ENCODE data around the gene COL26A1.
"Not testable (repeated sequence)": the region's sequence is repeated elsewhere in the genome, so short reads cannot be mapped to it uniquely, and the experiment has no call there.

COL26A1 gene

DNA sequence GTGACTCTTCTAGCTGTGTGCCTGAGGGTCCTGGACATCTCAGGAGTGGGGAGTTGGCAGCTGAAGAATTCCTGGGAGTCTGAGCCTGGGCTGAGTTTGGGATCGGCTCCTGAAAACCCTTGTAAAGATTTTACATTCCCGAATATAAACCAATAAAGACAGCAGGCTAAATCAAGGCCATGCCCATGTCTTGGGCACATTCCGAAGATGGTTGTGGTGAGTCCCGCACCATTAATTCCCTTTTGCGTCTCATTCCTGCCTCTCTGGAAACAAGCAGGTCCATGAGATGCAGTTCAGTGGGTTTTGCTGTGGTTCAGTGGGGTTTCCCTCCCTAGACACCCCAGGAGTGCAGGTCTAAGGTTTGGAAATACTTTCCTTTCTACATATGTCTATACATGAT lies 90.9 kb downstream of the COL26A1 start:
- DNase-seq = no peak

DNA sequence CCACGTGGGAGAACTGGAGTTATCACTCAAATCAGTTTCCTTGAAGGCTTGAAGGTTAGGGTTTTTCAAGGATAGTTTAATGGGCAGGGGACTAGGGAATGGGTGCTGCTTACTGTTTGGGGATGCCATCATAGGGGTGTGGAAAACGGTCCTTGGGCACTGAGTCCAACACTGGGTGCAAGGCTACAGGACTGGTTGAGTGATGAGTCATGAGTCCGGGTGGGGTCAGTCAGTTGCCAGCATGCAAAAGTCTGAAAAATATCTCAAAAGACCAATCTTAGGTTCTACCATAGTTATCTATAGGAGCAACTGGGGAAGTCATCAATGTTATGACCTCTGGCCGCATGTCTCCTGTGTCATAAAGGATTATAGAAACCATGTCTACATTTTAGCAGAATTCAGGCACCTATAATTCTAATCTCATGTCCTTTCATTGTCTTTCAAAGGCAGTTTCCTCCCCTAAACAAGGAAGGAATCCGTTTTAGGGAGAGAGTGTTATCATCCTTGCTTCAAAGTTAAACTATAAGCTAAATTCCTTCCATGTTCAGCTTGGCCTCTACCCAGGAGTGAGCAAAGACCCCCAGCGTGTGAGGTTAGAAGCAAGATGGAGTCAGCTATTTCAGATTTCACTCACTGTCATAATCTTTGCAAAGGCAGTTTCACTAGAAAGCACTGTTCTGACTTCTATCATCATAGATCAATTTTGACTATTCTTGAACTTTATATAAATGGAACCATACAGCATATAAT lies 94.5 kb downstream of the COL26A1 start:
- DNase-seq = no peak

DNA sequence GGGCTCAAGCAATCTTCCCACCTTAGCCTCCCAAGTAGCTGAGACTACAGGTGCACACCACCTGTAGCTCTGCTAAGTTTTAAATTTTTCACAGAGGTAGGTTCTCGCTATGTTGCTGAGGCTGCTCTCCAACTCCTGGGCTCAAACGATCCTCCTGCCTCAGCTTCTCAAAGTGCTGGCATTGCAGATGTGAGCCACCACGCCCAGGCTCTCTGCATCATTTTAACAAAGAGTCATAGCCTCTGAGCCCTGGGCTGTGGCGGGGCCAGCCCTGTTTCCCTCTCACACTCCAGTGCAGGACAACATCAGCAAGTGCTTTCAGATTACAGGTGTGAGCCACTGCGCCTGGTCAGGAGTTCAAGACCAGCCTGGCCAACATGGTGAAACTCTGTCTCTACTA lies 102.5 kb downstream of the COL26A1 start:
- no peak for DNase-seq

DNA sequence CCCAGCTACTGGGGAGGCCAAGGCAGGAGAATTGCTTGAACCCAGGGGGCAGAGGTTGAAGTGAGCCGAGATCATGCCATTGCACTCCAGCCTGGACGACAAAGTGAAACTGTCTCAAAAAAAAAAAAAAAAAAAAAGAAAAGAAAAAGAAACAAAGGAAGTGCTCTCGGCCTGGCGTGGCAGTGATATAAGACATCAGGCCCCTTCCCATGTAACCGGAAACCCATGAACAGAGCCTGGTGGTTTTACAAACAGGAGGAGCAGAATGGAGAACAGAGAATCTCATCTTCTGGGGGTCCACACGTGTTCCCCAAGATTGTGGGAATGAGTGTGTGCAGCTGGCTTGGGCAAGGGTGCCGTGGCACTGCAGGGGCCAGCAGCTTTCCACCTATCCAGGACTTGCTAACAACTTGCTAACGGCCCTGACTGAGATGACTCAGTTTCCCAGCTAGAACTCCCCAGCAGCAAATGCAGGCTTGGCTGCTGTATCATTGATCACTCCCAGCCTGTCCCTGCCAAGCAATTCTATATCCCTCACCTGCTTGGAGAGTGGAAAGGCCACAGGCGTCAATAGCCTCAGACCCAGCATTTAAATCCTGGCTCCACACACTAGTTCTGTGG lies 103.0 kb downstream of the COL26A1 start:
- DNase-seq = no peak

DNA sequence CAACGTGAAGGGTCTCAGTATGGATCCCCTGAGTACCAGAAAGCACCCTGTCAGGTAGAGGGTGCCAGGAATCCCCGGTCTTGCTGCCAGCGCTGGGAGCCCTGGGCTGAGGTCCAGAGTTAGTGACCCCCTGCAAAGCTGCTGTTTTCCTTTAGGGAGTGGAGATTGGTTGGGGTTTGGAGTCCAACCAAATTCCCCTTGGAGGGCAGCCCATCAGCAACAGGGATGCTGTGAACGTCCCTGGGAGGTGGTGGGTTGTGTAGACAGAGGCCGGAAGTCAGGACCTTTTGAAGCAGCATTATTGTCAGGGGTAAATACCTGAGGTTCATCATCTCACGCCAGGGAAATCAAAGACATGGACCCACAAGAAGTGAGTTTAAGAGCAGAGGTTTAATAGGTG lies 104.2 kb downstream of the COL26A1 start:
- no peak for DNase-seq

DNA sequence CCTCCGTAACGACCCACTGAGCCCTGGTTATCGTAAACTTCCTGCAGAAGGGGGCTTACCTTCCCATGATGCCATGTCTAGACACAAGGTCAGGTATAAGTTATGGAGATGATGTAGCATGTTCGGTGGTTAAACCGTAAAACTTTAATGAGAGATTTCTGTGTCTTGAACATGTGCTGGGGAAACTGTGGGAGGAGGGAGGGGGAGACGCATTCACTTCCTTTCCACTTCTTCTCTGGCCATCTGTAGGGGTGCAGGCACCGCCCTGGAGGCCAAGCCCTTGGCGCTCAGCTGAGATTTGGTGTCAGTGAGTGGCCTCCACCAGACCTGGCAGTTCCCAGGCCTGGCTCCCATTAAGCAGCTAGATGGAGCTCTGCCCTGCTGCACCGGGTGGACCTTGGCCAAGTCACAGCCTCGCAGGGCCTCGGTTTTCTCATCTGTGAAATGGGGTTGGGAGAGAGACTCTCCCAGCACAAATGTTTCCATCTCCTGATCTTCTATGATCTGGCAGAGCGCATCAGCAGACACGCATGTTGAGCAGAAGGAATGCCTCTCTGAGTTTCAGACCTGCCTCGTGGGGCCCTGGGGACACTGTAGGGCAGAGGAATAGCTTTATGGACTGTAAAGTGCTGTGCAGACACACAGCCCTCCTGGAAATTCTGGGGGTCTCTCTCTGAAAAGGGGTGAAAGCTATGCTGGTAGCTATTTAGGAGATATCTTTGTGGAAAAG lies 106.0 kb downstream of the COL26A1 start:
- no peak for DNase-seq

DNA sequence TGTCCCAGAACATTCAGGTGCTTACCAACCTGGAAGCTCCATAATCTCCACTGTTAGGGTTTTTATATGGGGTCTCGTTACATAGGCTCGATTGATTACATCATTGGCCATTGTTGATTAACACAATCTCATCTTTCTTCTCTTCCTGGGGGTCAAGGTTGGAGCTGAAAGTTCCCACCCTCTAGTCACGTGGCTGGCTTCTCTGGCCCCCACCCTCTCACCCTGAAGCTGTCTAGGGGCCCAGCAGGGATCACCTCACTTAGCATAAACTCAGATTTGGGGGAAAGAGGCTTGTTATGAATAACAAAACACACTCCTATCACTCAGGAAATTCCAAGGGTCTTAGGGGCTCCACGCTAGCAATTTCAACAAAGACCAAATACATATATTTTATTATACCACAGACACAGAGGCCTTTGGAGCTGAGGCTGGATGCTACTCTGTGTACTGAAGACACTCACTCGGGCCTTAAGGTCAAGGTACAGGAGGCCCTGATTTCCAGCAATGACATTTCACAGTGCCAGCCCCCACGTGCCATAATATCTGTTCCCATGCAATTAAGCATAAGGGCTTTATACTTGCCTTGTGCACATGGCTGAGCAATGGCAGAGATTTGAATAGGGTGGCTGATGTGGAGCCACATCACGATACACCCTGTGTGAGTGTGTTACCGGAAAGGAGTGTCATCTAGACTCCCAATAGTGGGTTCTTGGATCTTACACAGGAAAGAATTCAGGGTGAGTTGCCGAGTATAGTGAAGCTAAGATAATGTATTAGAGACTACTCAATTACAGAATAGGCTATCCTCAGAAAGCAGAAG lies 108.2 kb downstream of the COL26A1 start:
- DNase-seq = no peak

DNA sequence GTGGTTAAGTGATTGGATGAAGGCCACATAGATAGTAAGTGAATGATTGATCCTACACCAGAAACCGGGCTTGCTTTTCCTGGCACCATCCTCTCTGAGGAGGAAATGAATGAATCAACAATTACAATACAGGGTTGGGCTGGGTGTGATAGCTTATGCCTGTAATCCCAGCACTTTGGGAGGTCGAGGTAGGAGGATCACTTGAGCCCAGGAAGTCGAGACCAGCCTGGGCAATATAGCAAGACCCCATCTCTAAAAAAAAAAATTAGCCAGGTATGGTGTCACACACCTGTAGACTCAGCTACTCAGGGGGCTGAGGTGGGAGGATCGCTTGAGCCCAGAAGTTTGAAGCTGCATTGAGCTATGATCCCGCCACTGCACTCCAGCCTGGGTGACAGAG lies 111.5 kb downstream of the COL26A1 start:
- no peak for DNase-seq

DNA sequence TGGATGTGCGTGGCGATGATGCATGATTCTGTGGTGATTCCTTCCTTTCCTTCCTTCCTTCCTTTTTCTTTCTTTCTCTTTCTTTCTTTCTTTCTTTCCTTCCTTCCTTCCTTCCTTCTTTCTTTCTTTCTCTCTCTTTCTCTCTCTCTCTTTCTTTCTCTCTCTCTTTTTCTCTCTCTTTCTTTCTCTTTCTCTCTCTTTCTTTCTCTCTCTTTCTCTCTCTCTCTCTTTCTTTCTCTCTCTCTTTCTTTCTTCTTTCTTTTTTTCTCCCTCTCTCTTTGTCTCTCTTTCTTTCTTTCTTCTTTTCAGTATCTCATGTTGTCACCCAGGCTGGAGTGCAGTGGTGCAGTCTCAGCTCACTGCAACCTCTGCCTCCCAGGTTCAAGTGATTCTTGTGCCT lies 113.0 kb downstream of the COL26A1 start:
- DNase-seq = not testable (repeated sequence)

DNA sequence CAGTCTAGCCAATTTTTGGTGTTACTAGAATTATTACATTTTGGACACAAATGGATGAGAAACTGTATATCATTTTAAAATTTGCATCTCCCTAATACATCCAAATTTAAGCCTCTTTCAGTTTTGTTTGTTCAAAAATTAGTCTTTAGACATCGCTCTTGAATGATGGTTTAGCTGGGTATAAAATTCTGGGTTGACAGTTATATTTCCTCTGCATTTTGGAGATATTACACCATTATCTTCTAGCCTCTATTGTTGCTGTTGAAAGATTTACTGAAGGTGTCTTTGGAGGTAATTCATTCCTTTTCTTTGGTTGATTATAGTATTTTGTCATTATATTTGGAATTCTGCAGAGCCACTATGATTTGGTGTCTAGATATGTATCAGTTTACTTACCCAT lies 116.5 kb downstream of the COL26A1 start:
- no peak for DNase-seq

DNA sequence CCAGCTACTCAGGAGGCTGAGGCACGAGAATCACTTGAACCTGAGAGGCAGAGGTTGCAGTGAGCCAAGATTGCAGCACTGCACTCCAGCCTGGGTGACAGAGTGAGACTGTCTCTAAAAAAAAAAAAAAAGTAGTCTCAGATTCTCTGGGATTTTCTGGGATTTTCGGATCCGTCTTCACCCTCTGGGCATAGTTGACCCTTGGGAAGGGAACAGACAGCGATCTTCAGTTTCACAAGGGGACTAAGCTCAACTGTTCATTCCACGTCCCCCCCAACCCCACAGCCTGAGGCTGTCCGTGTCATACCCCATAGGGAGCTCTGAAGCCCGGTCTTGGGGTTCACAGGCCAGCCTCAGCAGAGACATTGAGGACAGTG lies 123.4 kb downstream of the COL26A1 start:
- not testable (repeated sequence) for DNase-seq

DNA sequence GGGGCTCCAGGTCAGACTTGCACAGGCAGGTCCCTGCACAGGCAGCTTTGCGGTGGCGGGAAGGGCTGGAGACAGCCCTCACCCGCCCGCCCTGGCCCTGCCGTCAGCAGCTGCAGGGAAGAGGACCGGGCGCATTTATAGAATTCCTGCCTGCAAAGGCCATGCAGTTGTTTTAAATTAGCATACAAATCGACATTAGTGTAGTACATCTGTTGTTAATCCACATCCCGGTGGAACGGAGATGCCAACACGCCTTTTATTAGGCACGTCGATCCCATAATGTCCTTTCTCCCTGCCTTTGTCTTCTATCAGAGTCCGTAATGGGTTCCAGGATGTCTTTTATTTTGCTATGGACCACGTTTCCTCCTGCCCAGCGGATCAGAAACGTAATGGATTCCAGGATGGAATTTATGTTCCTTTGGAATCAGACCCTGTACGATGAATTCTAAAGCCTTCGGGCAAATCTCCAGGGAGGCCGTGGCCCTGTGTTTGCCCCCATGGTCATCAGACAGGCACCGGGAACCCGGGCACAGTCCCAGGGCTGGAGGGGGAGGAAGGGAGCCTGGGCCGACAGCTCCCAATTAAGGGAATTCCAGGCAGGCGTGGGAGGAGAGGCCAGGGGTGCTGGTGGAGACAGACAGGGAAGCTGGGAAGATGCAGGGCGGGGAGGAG lies 123.9 kb downstream of the COL26A1 start:
- no peak for DNase-seq

DNA sequence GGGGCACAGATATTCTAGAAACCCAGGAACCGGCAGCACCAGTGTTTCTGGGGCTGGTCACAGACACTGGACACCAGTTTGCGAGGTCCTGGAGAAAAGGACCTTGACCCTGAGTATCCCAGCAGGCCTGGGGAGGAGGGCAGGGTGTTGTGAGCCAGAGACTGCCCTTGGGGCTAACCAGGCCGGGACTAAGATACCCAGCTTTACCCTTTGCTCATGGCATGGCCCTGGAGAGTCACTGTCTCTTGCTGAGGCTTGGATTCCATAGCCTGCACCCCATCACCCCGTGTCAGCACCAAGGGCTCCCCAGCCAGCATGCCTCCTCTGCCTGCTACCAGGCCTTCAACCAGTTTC lies 124.4 kb downstream of the COL26A1 start:
- no peak for DNase-seq

DNA sequence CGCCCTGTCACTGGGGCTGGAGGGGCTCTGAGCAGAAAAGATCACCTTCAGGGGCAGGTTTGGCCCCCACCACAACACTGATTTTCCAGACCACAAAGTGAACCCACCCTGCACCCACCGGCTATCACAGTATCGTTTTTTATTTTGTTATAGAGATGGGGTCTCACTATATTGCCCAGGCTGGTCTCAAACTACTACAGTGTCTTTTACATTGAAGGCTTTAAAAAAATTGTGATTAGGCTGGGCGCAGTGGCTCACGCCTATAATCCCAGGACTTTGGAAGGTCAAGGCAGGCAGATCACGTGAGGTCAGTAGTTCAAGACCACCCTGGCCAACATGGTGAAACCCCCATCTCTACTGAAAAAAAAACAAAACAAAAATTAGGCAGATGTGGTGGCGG lies 125.1 kb downstream of the COL26A1 start:
- DNase-seq = no peak

DNA sequence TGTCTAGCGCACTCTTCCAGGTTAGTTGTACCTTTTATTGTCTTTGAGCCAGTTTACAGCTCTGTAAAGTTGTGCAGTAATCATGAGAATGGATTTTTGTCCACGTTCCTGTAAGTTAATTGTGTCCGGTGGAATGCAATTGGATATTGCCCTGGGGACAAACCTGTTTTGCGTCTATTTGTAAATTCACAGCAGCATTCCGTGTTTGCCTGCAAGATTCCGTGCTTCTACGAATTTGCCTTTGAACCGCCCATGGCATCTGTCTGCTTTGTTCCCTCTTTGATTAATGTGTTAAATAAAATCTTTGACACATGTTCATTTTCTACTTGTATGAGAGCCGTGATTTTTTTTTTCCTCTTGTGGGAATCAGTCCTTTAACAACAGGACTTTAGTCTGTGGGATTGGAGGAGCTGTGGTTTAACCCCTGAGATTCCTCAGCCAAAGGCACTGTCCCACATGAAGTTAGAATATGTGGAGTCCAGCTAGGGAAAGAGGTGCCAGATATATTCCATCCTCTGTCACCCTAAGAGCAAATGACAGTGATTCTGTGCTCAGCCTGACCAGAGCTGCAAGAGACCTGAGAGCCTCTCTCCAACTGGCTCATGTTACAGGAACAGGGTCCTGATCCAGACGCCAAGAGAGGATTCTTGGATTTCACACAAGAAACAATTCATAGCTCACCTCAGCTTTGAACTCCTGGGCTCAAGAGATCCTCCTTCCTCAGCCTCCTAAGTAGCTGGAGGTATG lies 126.3 kb downstream of the COL26A1 start:
- DNase-seq = no peak

DNA sequence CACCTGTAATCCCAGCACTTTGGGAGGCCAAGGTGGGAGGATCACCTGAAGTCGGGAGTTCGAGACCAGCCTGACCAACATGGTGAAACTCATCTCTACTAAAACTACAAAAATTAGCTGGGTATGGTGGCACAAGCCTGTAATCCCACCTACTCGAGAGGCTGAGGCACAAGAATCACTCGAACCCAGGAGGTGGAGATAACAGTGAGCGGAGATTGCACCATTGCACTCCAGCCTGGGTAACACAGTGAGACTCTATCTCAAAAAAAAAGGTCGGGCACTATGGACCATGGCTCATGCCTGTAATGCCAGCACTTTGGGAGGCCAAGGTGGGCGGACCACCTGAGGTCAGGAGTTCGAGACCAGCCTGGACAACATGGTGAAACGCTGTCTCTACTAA lies 127.8 kb downstream of the COL26A1 start:
- not testable (repeated sequence) for DNase-seq

DNA sequence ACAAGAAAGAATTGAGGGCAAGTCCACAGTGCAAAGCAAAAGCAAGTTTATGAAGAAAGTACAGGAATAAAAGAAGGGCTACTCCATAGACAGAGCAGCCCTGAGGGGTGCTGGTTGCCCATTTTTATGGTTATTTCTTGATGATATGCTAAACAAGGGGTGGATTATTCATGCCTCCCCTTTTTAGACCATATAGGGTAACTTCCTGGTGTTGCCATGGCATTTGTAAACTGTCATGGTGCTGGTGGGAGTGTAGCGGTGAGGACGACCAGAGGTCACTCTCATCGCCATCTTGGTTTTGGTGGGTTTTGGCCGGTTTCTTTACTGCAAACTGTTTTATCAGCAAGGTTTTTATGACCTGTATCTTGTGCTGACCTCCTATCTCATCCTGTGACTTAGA lies 128.8 kb downstream of the COL26A1 start:
- not testable (repeated sequence) for DNase-seq

DNA sequence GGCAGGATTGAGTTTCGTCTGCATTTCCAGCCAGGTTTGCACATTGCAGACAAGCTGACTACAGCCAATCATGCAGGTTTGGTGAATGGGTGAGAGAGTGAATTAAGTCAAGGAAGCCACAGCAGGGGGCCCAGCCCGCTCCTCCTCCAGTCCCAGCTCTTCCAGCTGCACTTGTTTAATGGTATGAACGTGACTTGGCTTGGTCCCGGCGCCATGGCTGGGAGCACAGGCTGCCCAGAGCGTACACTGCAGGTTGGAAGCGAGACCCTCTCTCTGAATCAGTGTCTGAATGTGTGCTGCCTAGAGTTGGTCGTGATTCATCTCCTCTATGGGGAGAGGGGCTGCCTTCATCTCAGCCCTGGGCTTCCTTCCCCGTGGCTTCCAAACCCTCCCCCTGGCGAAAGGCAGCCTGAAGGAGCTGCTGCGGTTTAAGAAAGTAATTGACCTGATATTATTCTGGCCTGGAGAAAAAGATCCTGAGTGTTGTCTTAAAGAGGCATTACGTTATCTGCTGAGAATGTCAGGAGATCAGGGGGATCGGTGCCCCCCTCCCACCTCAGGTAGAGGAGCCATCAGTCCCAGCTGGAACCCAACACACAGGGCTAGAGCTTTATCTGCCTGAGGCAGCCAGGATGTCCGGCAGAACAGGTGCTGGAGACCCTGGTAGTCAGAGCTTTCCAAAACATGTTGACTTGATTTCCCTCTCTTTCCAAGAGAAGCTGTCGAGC lies 132.1 kb downstream of the COL26A1 start:
- no peak for DNase-seq

DNA sequence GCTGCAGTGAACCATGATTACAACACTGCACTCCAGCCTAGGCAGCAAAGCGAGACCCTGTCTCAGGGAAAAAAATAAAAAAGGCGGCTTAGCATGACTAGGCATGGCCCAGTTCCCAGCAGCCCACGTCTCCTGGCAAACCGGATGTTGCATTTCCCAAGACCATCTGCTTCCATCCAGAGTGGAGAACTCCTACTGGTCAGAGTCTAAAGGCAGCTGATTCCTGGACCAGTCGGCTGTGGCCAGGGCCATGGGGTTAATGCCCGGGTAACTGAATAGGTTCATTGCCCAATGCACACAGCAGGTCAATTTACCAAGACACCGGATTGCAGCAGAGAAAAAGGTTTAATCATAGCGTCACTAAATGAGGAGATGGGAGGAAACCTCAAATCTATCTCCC lies 133.3 kb downstream of the COL26A1 start:
- no peak for DNase-seq

DNA sequence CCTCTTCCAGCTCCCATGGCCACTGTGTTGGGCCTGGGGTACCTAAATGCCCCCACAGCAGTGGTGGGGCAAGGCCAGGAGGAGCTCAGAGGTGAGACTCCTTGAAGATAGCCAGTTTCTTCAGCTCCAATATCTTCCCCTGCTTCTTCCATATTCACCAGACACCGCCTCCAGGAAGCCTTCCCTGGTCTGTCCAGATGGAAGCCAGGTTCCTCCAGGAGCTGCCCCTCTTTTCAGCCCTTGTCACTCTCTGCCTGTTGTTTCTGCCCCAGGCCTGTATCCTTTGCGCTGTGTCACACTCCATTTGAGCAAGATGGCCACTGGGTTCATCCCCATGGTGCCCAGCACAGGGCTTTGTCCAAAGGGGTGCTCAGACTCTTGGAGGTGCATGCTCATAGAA lies 138.7 kb downstream of the COL26A1 start:
- DNase-seq = no peak

DNA sequence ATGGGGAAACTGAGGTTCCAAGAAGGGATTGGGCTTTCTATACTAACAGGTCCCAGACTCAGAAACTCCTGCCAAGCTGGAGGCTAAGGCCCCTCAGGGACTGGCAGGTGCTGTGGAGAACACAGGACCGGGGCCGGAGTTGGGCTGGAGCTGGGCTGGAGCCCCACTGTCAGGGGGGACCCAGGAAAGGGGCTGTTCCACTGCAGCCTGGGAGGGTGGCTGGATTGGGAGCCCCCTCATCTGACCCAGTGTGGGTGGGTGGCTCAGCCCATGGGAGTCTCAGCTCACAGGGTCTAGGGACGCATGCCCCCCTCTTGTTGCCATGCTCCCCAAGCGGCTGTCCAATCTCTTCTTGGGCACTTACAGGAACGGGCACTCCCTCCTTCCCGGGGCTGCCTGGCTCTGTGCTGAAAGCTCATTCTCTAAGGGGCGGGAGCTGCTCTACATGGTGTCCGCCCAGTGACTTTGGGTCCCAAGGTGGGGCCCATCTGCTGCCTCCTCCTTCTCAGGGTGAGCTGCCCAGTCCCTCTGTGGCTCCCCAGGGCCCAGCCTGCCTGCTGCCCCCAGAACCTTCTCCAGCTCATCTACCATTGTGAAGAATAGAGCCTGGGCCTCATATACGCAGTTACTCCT lies 139.9 kb downstream of the COL26A1 start:
- DNase-seq = no peak
